K562 (cell line): Measurements from ENCODE around the gene ERF. TPM values are rescaled to one million over a fixed set of nuclear protein-coding genes. Genes with fewer than 3 reads are reported as not detected.
A peak's percentile ranks its signal among the peaks of the same experiment; 100 is the strongest.

Experiments
- ATAC-seq: fragments of 200-7000 bp; cut with Tn5 transposase; 3 replicates; pipeline ENCODE4 v1.9.1; 2020; ENCODE audit warnings: moderate library complexity
- BruUV-seq: library from RNA; stranded (reverse); fragments of 400-500 nt; replicated peaks from 2 replicates; lab custom pipeline; 2021; lab: Mats Ljungman, UMichigan
- CTCF ChIA-PET: fragments of 300-600 bp; formaldehyde crosslinking; extraction: SDS; loops from one replicate; lab custom pipeline; 2021; ENCODE audit warnings: low intra/inter-chr PET ratio; lab: Yijun Ruan, JAX
- POLR2A ChIA-PET: fragments of 300-600, 350-650 bp; sonication (Branson Sonifier 250); formaldehyde crosslinking; extraction: SDS; loops from one replicate; lab custom pipeline; 2021; ENCODE audit warnings: antibody characterized with exemption, inconsistent platforms; lab: Yijun Ruan, JAX
- DNase-seq, 4 experiments: peaks; one replicate each; pipeline versions ENCODE4 v3.0.0 to v3.0.0-alpha.2; 2011 to 2018; ENCODE audit warnings: low spot score in 3 of 4, mixed read lengths in 3 of 4; ENCODE audit errors: extremely low read depth in 1 of 4
- FAIRE-seq: peaks from 2 replicates; lab custom pipeline; 2011; peaks lifted over from hg19 to GRCh38; lab: Jason Lieb, UNC
- H2AFZ ChIP-seq: 2 replicates; pipeline ENCODE4 v1.6.0; 2011; ENCODE audit warnings: low read depth, low read length, control low read depth, inconsistent platforms
- H3K27ac ChIP-seq: fragments of 200-600 bp; 3 replicates; pipeline ENCODE4 v1.8.0; 2011; ENCODE audit warnings: low read depth, mild to moderate bottlenecking, control low read depth, inconsistent platforms, low read length, moderate library complexity, mixed read lengths; ENCODE audit errors: extremely low read depth
- H3K27me3 ChIP-seq, 2 experiments: fragments of 300-600 bp in 1 of 2; 2 replicates in 1 of 2; 3 replicates in 1 of 2; pipeline versions ENCODE4 v1.6.0 to v1.8.0; 2011; ENCODE audit warnings: inconsistent platforms in 2 of 2, low read length in 2 of 2, mild to moderate bottlenecking in 1 of 2, mixed read lengths in 1 of 2, moderate library complexity in 1 of 2; ENCODE audit not compliant: control insufficient read depth in 2 of 2, insufficient read depth in 2 of 2
- H3K36me3 ChIP-seq: fragments of 300-600 bp; 3 replicates; pipeline ENCODE4 v1.8.0; 2011; ENCODE audit warnings: mild to moderate bottlenecking, low read length, inconsistent platforms; ENCODE audit not compliant: control insufficient read depth, insufficient read depth
- H3K4me1 ChIP-seq, 2 experiments: fragments of 200-600 bp in 1 of 2; replicated peaks in 1 of 2; 2 replicates in 1 of 2; 3 replicates in 1 of 2; pipeline versions ENCODE4 v1.5.1 to v1.8.0; 2011; ENCODE audit warnings: inconsistent platforms in 2 of 2, low read length in 2 of 2, mild to moderate bottlenecking in 1 of 2, mixed read lengths in 1 of 2, moderate library complexity in 1 of 2; ENCODE audit not compliant: control insufficient read depth in 2 of 2, insufficient read depth in 2 of 2
- H3K4me2 ChIP-seq: 2 replicates; pipeline ENCODE4 v1.6.1; 2011; ENCODE audit warnings: low read length, control low read depth, inconsistent platforms, mixed read lengths; ENCODE audit not compliant: insufficient read depth
- H3K4me3 ChIP-seq: fragments of 200-600 bp; sonication (generic), shearing (Covaris generic); 2 replicates; pipeline ENCODE4 v1.5.1; 2016; ENCODE audit warnings: control low read depth, inconsistent platforms
- H3K79me2 ChIP-seq: fragments of 200-600 bp; 3 replicates; pipeline ENCODE4 v1.8.0; 2011; ENCODE audit warnings: low read length, inconsistent platforms; ENCODE audit not compliant: control insufficient read depth, insufficient read depth
- H3K9ac ChIP-seq, 2 experiments: 2 replicates each; pipeline versions ENCODE4 v1.6.0 to v1.6.1; 2011; ENCODE audit warnings: low read depth in 2 of 2, low read length in 2 of 2, control low read depth in 1 of 2, inconsistent platforms in 1 of 2, mild to moderate bottlenecking in 1 of 2, mixed read lengths in 1 of 2; ENCODE audit not compliant: insufficient read depth in 1 of 2
- H3K9me1 ChIP-seq: one replicate; pipeline ENCODE4 v1.6.0; 2011; ENCODE audit warnings: inconsistent platforms, mild to moderate bottlenecking, low read length, moderate library complexity; ENCODE audit not compliant: control insufficient read depth, insufficient read depth
- H3K9me3 ChIP-seq: replicated peaks from 2 replicates; pipeline ENCODE4 v1.5.1; 2011; ENCODE audit warnings: low read depth, low read length, inconsistent platforms; ENCODE audit not compliant: control insufficient read depth, insufficient read depth
- H4K20me1 ChIP-seq: replicated peaks from 2 replicates; pipeline ENCODE4 v1.6.1; 2011; ENCODE audit warnings: low read length, inconsistent platforms, mixed read lengths; ENCODE audit not compliant: control insufficient read depth, insufficient read depth
- DPF2 ChIP-seq: fragments of 450-650 bp; IDR thresholded peaks from 2 replicates; pipeline ENCODE4 v1.6.1; 2016
- MXI1 ChIP-seq: IDR thresholded peaks from 2 replicates; pipeline ENCODE4 v1.6.1; 2011; ENCODE audit warnings: low read depth, mild to moderate bottlenecking, improper control_type of control experiment, low read length
- NFE2L1 ChIP-seq: fragments of 450-650 bp; IDR thresholded peaks from 2 replicates; pipeline ENCODE4 v1.6.1; 2016; ENCODE audit warnings: missing genetic modification characterization, low read depth, mild to moderate bottlenecking, missing compliant biosample characterization, moderate library complexity, borderline replicate concordance
- NR3C1 ChIP-seq: sonication (generic); formaldehyde crosslinking; IDR thresholded peaks from 2 replicates; pipeline ENCODE4 v1.8.1; 2022; ENCODE audit warnings: missing genetic modification reagents
- ZFX ChIP-seq: sonication (generic); formaldehyde crosslinking; IDR thresholded peaks from 2 replicates; pipeline ENCODE4 v1.8.0; 2022; ENCODE audit warnings: mild to moderate bottlenecking, missing genetic modification reagents, moderate library complexity
- ZNF175 ChIP-seq: fragments of 200-800 bp; sonication (Bioruptor generic); IDR thresholded peaks from 2 replicates; pipeline ENCODE4 v1.6.1; 2016; ENCODE audit warnings: low read depth, mild to moderate bottlenecking, missing genetic modification characterization, missing compliant biosample characterization
- ZNF253 ChIP-seq: fragments of 250-450 bp; sonication (Bioruptor Pico); conservative IDR thresholded peaks from 2 replicates; pipeline ENCODE4 v1.6.1; 2021; ENCODE audit warnings: mild to moderate bottlenecking
- ZNF766 ChIP-seq: fragments of 200-800 bp; sonication (Bioruptor generic); conservative IDR thresholded peaks from 2 replicates; pipeline ENCODE4 v1.6.1; 2016; ENCODE audit warnings: missing genetic modification characterization, missing compliant biosample characterization
- WGBS: fragments of 100-300 bp; shearing (Covaris generic); methylation state at CpG from one replicate; pipeline ENCODE4 v1.1.6; 2016; ENCODE audit warnings: low coverage, mixed read lengths; ENCODE audit not compliant: insufficient coverage; ENCODE audit errors: missing lambda C conversion rate; 5-methylcytosine and 5-hydroxymethylcytosine counted together
- in situ Hi-C: fragments of 300-500 bp; cut with MboI; formaldehyde crosslinking; loops from 4 replicates; pipeline ENCODE4 v1.15.0; 2018; ENCODE audit warnings: inconsistent platforms, mixed read lengths
- intact Hi-C: fragments of 100-400 bp; cut with micrococcal nuclease; formaldehyde crosslinking; loops from 2 replicates; pipeline ENCODE4 v1.14.2; 2022
- polyA plus RNA-seq, 8 experiments: library from polyadenylated mRNA; depleted of rRNA in 4 of 8; stranded (reverse) in 5 of 8; unstranded in 3 of 8; fragments of >200 nt; fragmentation: Nextera tagmentation in 2 of 8; fragmentation: Illumina TruSeq in 1 of 8; extraction: Ambion mirVana in 2 of 8; extraction: Trizol in 1 of 8; gene quantifications; 2 replicates each; pipeline versions ENCODE4 v1.2.1 to v1.2.3, GENCODE V29; 2011 to 2014; ENCODE audit warnings: inconsistent platforms in 1 of 8, missing spikeins in 1 of 8
- total RNA-seq, 7 experiments: library from RNA; depleted of rRNA in 6 of 7; stranded (reverse); fragments of >200 nt in 6 of 7; fragmentation: Illumina TruSeq in 2 of 7; extraction: Trizol in 2 of 7; gene quantifications; 2 replicates each; pipeline versions ENCODE4 v1.2.1 to v1.2.3, GENCODE V29; 2011 to 2021; ENCODE audit warnings: low replicate concordance in 1 of 7
- TF ChIP-seq, protein P1 (sequence below), 2 experiments: fragments of 450-650 bp in 1 of 2; sonication (generic) in 1 of 2; formaldehyde crosslinking in 1 of 2; IDR thresholded peaks in 1 of 2; conservative IDR thresholded peaks in 1 of 2; 2 replicates each; pipeline versions ENCODE4 v1.6.1 to v1.8.1; 2016 to 2023; ENCODE audit warnings: mild to moderate bottlenecking in 2 of 2, moderate library complexity in 2 of 2, inconsistent platforms in 1 of 2, missing genetic modification reagents in 1 of 2

Gene ERF
- total and polyA plus RNA-seq, 9 of the 15 experiments (the other 6 are each of a cell fraction or from before 2014, with no cell fraction given) = 0.03 to 75.4 (median 27.0) TPM

DNA sequence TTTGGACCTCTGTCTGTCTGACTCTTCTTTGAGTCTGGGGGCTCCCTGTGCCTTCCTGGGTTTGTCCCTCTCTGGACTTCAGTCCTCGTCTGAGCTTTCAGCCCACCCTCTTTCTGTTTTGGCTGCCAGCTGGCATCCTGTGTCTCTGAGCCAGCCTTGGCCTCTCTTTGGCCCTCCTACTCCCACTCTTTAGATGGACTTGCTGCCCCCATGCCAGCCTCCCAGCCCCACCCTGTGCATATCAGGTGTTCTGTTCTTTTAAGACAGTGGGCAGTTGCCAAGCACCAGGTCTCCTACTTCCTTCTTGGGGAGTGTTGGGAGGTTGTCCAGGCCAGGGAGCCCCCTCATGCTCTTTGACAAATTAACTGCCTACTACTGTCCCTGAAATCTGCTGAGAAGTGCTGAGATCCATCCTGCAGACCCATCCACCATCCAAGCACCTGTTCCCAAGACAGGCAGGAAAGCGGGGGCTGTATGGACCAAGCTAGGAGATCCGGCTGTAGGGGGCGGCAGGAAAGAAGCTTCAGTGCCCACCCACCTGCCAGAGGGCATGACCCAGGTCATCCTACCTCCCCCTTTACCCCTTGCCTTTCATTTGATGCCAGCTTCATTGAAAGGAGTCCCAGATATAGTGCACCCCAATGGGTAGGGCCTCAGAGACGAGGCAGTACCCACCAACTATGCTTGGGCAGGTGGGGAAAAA is 23.7 kb upstream of the ERF start:
- no peaks in the 10 kb centered on the region for H3K9me1 ChIP-seq
- H3K27me3 ChIP-seq = no peaks in the 10 kb centered on the region; a peak in 1 of 5 replicates
- in situ Hi-C loops (no loop called here), intact Hi-C loops (loop anchor here (1.0 kb wide), 1 partner anchor 32 kb away; no protein-coding TSS in a partner anchor)
- CTCF ChIA-PET = interaction anchor here (2.4 kb wide), 1 partner anchor 33 kb away, joined by 24 read pairs; no protein-coding TSS in a partner anchor
- 80% methylated on average over 5 of the region's 5 CpGs for WGBS
- POLR2A ChIA-PET = interaction anchor here (0.6 to 3.6 kb wide), 9 partner anchors 8 to 139 kb away, joined by 3 to 16 read pairs (median 4); partner anchors contain the start of gene CIC
- peak overlapping the region; percentile 69; the same call in 1 of the 3 replicates for H3K27ac ChIP-seq
- no peak for TF ChIP-seq ZNF175 (CRISPR knock-in tag)
- no peak for TF ChIP-seq ZFX
- no peak for TF ChIP-seq MXI1
- no peak for TF ChIP-seq ZNF766 (CRISPR knock-in tag)
- TF ChIP-seq NFE2L1 (tag) = no peak
- TF ChIP-seq, protein P1, sequence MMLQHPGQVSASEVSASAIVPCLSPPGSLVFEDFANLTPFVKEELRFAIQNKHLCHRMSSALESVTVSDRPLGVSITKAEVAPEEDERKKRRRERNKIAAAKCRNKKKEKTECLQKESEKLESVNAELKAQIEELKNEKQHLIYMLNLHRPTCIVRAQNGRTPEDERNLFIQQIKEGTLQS (IDR thresholded peaks at IDR 0.05) = no peak
- TF ChIP-seq, protein P1 (CRISPR knock-in tag; conservative IDR thresholded peaks at IDR 0.05) = no peak
- TF ChIP-seq NR3C1 (CRISPR knock-in tag) = no peak
- no peak for TF ChIP-seq ZNF253 (CRISPR knock-in tag)
- TF ChIP-seq DPF2 = no peak
- H3K36me3 ChIP-seq = peaks cover 33% of the 10 kb centered on the region
- no peak overlapping the region for H3K4me2 ChIP-seq
- ATAC-seq (no peak), DNase-seq (no peak), FAIRE-seq (no peak)
- H3K4me3 ChIP-seq = no peak overlapping the region
- H3K9ac ChIP-seq = peak overlapping the region in 1 of 2 experiments; percentile 90; a peak in 2 of 4 replicates
- no peak overlapping the region for H2AFZ ChIP-seq
- no TSS peak for BruUV-seq
- no peaks in the 10 kb centered on the region for H4K20me1 ChIP-seq
- H3K4me1 ChIP-seq = peaks cover 34 to 63% of the 10 kb centered on the region in 2 experiments
- no peaks in the 10 kb centered on the region for H3K9me3 ChIP-seq
- H3K79me2 ChIP-seq = peaks cover 55% of the 10 kb centered on the region
